Activated naive CD4-positive, alpha-beta T cell treated with anti-CD3 and anti-CD28 coated beads, Interleukin-2, amount 10 ng/mL, durations not matched to agents 7 days and 5 days (primary cell): ENCODE data around the gene ATP1B3.
"Not testable (repeated sequence)": the region's sequence is repeated elsewhere in the genome, so short reads cannot be mapped to it uniquely, and the experiment has no call there.

ENCODE experiments used
- CTCF ChIA-PET: fragments of 350-600 bp; sonication (Branson Sonifier 250); formaldehyde crosslinking; loops from one replicate; lab custom pipeline; 2021; ENCODE audit warnings: antibody characterized with exemption; lab: Charles Lee
- DNase-seq: peaks from one replicate; pipeline ENCODE4 v3.0.0-alpha.2; 2020
- H3K27ac Mint-ChIP-seq: one replicate; pipeline ENCODE4 v1.8.0; 2021; ENCODE audit warnings: mild to moderate bottlenecking, moderate library complexity, mixed read lengths
- H3K27me3 Mint-ChIP-seq: one replicate; pipeline ENCODE4 v1.8.0; 2021; ENCODE audit warnings: mild to moderate bottlenecking, mixed read lengths
- H3K36me3 Mint-ChIP-seq: one replicate; pipeline ENCODE4 v1.8.0; 2021; ENCODE audit warnings: mixed read lengths
- H3K4me1 Mint-ChIP-seq: one replicate; pipeline ENCODE4 v1.8.0; 2021; ENCODE audit warnings: mixed read lengths
- H3K4me3 Mint-ChIP-seq: one replicate; pipeline ENCODE4 v1.8.0; 2021; ENCODE audit warnings: mild to moderate bottlenecking, moderate library complexity, mixed read lengths
- H3K9me3 Mint-ChIP-seq: one replicate; pipeline ENCODE4 v1.8.0; 2021; ENCODE audit warnings: mixed read lengths

Gene ATP1B3

GRCh38 chr3:141876381-141876890, at the start of gene ATP1B3:
Gene ATP1B3 (plus strand): TSS chr3:141876643. CDS start chr3:141876802, 159 bp downstream.
- H3K4me1 Mint-ChIP-seq, result peaks cover 49% of the 10 kb centered on the region
- no peaks in the 10 kb centered on the region for H3K9me3 Mint-ChIP-seq
- DNase-seq, result peak; percentile 86
- peak within 1 kb of the TSS; percentile 95 for H3K27ac Mint-ChIP-seq
- H3K4me3 Mint-ChIP-seq, result peak within 1 kb of the TSS; percentile 95
- H3K36me3 Mint-ChIP-seq, result peaks cover 12% of the 10 kb centered on the region
- peaks cover 8% of the 10 kb centered on the region for H3K27me3 Mint-ChIP-seq
- CTCF ChIA-PET, result interaction anchor here (1.0 to 1.3 kb wide), 3 partner anchors 10 to 81 kb away, joined by 3 to 4 read pairs (median 4); no protein-coding TSS in a partner anchor

GRCh38 chr3:141828487-141828886, 48.0 kb upstream of the ATP1B3 start:
- H3K4me3 Mint-ChIP-seq, result no peak overlapping the region
- H3K9me3 Mint-ChIP-seq, result no peaks in the 10 kb centered on the region
- no peak overlapping the region for H3K27ac Mint-ChIP-seq
- no peaks in the 10 kb centered on the region for H3K4me1 Mint-ChIP-seq
- no peak for DNase-seq
- H3K36me3 Mint-ChIP-seq, result no peaks in the 10 kb centered on the region
- CTCF ChIA-PET, result no interaction called here
- H3K27me3 Mint-ChIP-seq, result peaks cover 16% of the 10 kb centered on the region

GRCh38 chr3:141828890-141829289, 47.6 kb upstream of the ATP1B3 start:
- no peak for DNase-seq
- Mint-ChIP-seq H3K4me1 (no peaks in the 10 kb centered on the region), H3K27ac (no peak overlapping the region), H3K4me3 (no peak overlapping the region), H3K36me3 (no peaks in the 10 kb centered on the region), H3K9me3 (no peaks in the 10 kb centered on the region), H3K27me3 (peaks cover 16% of the 10 kb centered on the region)
- CTCF ChIA-PET, result no interaction called here

- no peak overlapping the region for H3K27ac Mint-ChIP-seq
- peaks cover 18% of the 10 kb centered on the region for H3K27me3 Mint-ChIP-seq
- DNase-seq, result no peak
- no peak overlapping the region for H3K4me3 Mint-ChIP-seq
- H3K4me1 Mint-ChIP-seq, result no peaks in the 10 kb centered on the region
- H3K36me3 Mint-ChIP-seq, result no peaks in the 10 kb centered on the region
- CTCF ChIA-PET, result no interaction called here
- no peaks in the 10 kb centered on the region for H3K9me3 Mint-ChIP-seq
Observed at GRCh38 chr3:141830508-141830907, 45.9 kb upstream of the ATP1B3 start.

GRCh38 chr3:141834292-141834691, 42.2 kb upstream of the ATP1B3 start:
- Mint-ChIP-seq H3K4me3 (no peak overlapping the region), H3K9me3 (no peaks in the 10 kb centered on the region), H3K27ac (no peak overlapping the region), H3K4me1 (no peaks in the 10 kb centered on the region), H3K36me3 (no peaks in the 10 kb centered on the region), H3K27me3 (peaks cover 16% of the 10 kb centered on the region)
- DNase-seq, result no peak
- CTCF ChIA-PET, result no interaction called here

GRCh38 chr3:141835557-141836229, 40.8 kb upstream of the ATP1B3 start:
- CTCF ChIA-PET, result no interaction called here
- no peak for DNase-seq
- H3K27ac Mint-ChIP-seq, result no peak overlapping the region
- H3K9me3 Mint-ChIP-seq, result no peaks in the 10 kb centered on the region
- H3K27me3 Mint-ChIP-seq, result peaks cover 12% of the 10 kb centered on the region
- H3K4me1 Mint-ChIP-seq, result peaks cover 3% of the 10 kb centered on the region
- H3K36me3 Mint-ChIP-seq, result no peaks in the 10 kb centered on the region
- H3K4me3 Mint-ChIP-seq, result no peak overlapping the region

GRCh38 chr3:141839389-141839788, 37.1 kb upstream of the ATP1B3 start:
- Mint-ChIP-seq H3K27ac (no peak overlapping the region), H3K4me3 (no peak overlapping the region), H3K36me3 (no peaks in the 10 kb centered on the region), H3K4me1 (peaks cover 10% of the 10 kb centered on the region), H3K9me3 (no peaks in the 10 kb centered on the region), H3K27me3 (peaks cover 4% of the 10 kb centered on the region)
- DNase-seq, result no peak
- CTCF ChIA-PET, result no interaction called here

- Mint-ChIP-seq H3K9me3 (no peaks in the 10 kb centered on the region), H3K4me1 (peaks cover 10% of the 10 kb centered on the region), H3K4me3 (no peak overlapping the region), H3K27ac (no peak overlapping the region), H3K36me3 (no peaks in the 10 kb centered on the region), H3K27me3 (no peaks in the 10 kb centered on the region)
- no peak for DNase-seq
- CTCF ChIA-PET, result interaction anchor here (0.7 kb wide), 1 partner anchor 14 kb away, joined by 3 read pairs; no protein-coding TSS in a partner anchor
Observed at GRCh38 chr3:141840737-141841544, 35.5 kb upstream of the ATP1B3 start.

- H3K9me3 Mint-ChIP-seq, result no peaks in the 10 kb centered on the region
- no peak for DNase-seq
- no peaks in the 10 kb centered on the region for H3K36me3 Mint-ChIP-seq
- no peak overlapping the region for H3K27ac Mint-ChIP-seq
- no peaks in the 10 kb centered on the region for H3K27me3 Mint-ChIP-seq
- CTCF ChIA-PET, result interaction anchor here (1.1 kb wide), 1 partner anchor 105 kb away, joined by 3 read pairs; no protein-coding TSS in a partner anchor
- no peak overlapping the region for H3K4me3 Mint-ChIP-seq
- H3K4me1 Mint-ChIP-seq, result peaks cover 10% of the 10 kb centered on the region
Observed at GRCh38 chr3:141844108-141844507, 32.3 kb upstream of the ATP1B3 start.

GRCh38 chr3:141844812-141845211, 31.6 kb upstream of the ATP1B3 start:
- no peaks in the 10 kb centered on the region for H3K9me3 Mint-ChIP-seq
- CTCF ChIA-PET, result interaction anchor here (0.7 to 1.5 kb wide), 3 partner anchors 62 to 116 kb away, joined by 3 read pairs; no protein-coding TSS in a partner anchor

GRCh38 chr3:141845407-141846049, 30.9 kb upstream of the ATP1B3 start:
- Mint-ChIP-seq H3K4me1 (peaks cover 13% of the 10 kb centered on the region), H3K27me3 (no peaks in the 10 kb centered on the region), H3K36me3 (no peaks in the 10 kb centered on the region), H3K9me3 (no peaks in the 10 kb centered on the region), H3K27ac (no peak overlapping the region), H3K4me3 (no peak overlapping the region)
- peak; percentile 47 for DNase-seq
- CTCF ChIA-PET, result interaction anchor here (0.7 to 1.5 kb wide), 2 partner anchors 63 to 117 kb away, joined by 3 read pairs; no protein-coding TSS in a partner anchor

More at GRCh38 chr3:141844812-141845211, 31.6 kb upstream of the ATP1B3 start:
- Mint-ChIP-seq H3K4me3 (no peak overlapping the region), H3K27me3 (no peaks in the 10 kb centered on the region), H3K4me1 (peaks cover 14% of the 10 kb centered on the region), H3K27ac (no peak overlapping the region), H3K36me3 (no peaks in the 10 kb centered on the region)
- DNase-seq, result no peak

GRCh38 chr3:141846050-141846433, 30.4 kb upstream of the ATP1B3 start:
- Mint-ChIP-seq H3K27ac (no peak overlapping the region), H3K36me3 (no peaks in the 10 kb centered on the region), H3K4me3 (no peak overlapping the region), H3K27me3 (peaks cover 2% of the 10 kb centered on the region), H3K4me1 (peaks cover 8% of the 10 kb centered on the region), H3K9me3 (no peaks in the 10 kb centered on the region)
- CTCF ChIA-PET, result no interaction called here
- DNase-seq, result no peak

- H3K36me3 Mint-ChIP-seq, H3K9me3 Mint-ChIP-seq, H3K27me3 Mint-ChIP-seq, H3K27ac Mint-ChIP-seq, DNase-seq, H3K4me1 Mint-ChIP-seq, CTCF ChIA-PET, H3K4me3 Mint-ChIP-seq: not testable (repeated sequence)
Observed at GRCh38 chr3:141848159-141848748, 28.2 kb upstream of the ATP1B3 start.
